NCI-H345 treated with DMSO at 0.1 percent for 48 hours (cell line): ENCODE results near the gene CNOT2.

ENCODE experiments used
- DNase-seq: peaks from one replicate; lab custom pipeline; 2025; ENCODE audit not compliant: unreplicated experiment; lab: John Stamatoyannopoulos, UW

CNOT2 gene

GRCh38 chr12:70251661-70252060 lies 8.4 kb downstream of the CNOT2 start:
- DNase-seq, result no peak

- DNase-seq, result no peak
Observed at GRCh38 chr12:70252832-70253231, 9.6 kb downstream of the CNOT2 start.

GRCh38 chr12:70254225-70254624 lies 11.0 kb downstream of the CNOT2 start:
- no peak for DNase-seq

GRCh38 chr12:70254846-70255245 lies 11.6 kb downstream of the CNOT2 start:
- DNase-seq, result no peak

- no peak for DNase-seq
Observed at GRCh38 chr12:70255311-70255710, 12.1 kb downstream of the CNOT2 start.

- DNase-seq, result no peak
Observed at GRCh38 chr12:70258605-70259403, 15.6 kb downstream of the CNOT2 start.

- DNase-seq, result no peak
Observed at GRCh38 chr12:70260646-70261045, 17.4 kb downstream of the CNOT2 start.

- no peak for DNase-seq
Observed at GRCh38 chr12:70264067-70264867, 21.0 kb downstream of the CNOT2 start.

GRCh38 chr12:70265132-70265531 lies 21.9 kb downstream of the CNOT2 start:
- no peak for DNase-seq

GRCh38 chr12:70267550-70267949 lies 24.3 kb downstream of the CNOT2 start:
- DNase-seq, result peak; percentile 36

- DNase-seq, result no peak
Observed at GRCh38 chr12:70268972-70269371, 25.7 kb downstream of the CNOT2 start.

GRCh38 chr12:70270108-70270507 lies 26.9 kb downstream of the CNOT2 start:
- no peak for DNase-seq

GRCh38 chr12:70271025-70271424 lies 27.8 kb downstream of the CNOT2 start:
- no peak for DNase-seq

- no peak for DNase-seq
Observed at GRCh38 chr12:70272510-70272909, 29.3 kb downstream of the CNOT2 start.

- DNase-seq, result no peak
Observed at GRCh38 chr12:70275045-70275444, 31.8 kb downstream of the CNOT2 start.

- no peak for DNase-seq
Observed at GRCh38 chr12:70277973-70278372, 34.7 kb downstream of the CNOT2 start.

GRCh38 chr12:70278945-70279344 lies 35.7 kb downstream of the CNOT2 start:
- no peak for DNase-seq

GRCh38 chr12:70283232-70283631 lies 40.0 kb downstream of the CNOT2 start:
- DNase-seq, result no peak

- DNase-seq, result no peak
Observed at GRCh38 chr12:70288817-70289216, 45.6 kb downstream of the CNOT2 start.

- DNase-seq, result no peak
Observed at GRCh38 chr12:70290116-70290515, 46.9 kb downstream of the CNOT2 start.

GRCh38 chr12:70292017-70292776 lies 49.0 kb downstream of the CNOT2 start:
- DNase-seq, result no peak
